ENCODE measurements around the gene PPP1R7. TPM values are rescaled to one million over a fixed set of nuclear protein-coding genes. Genes with fewer than 3 reads are reported as not detected.

The PPP1R7 gene
- total RNA-seq, 1 donor from 2014 or later: 118 TPM

- no peak overlapping the region for H3K4me3 Mint-ChIP-seq
- H3K27me3 Mint-ChIP-seq (ENCODE audit: insufficient read depth): peaks cover 4% of the 10 kb centered on the region
- no peaks in the 10 kb centered on the region for H3K9me3 Mint-ChIP-seq
- no peaks in the 10 kb centered on the region for H3K4me1 Mint-ChIP-seq (ENCODE audit: low read depth)
- H3K27ac Mint-ChIP-seq: no peak overlapping the region
- no peaks in the 10 kb centered on the region for H3K36me3 Mint-ChIP-seq (ENCODE audit: low read depth)
- intact Hi-C loops (cut with micrococcal nuclease): no loop called here
- no peak for DNase-seq (ENCODE audit: low spot score)
Measured at GRCh38 chr2:241209271-241209670, 59.0 kb downstream of the PPP1R7 start.

- Mint-ChIP-seq H3K4me1 (ENCODE audit: low read depth) (no peaks in the 10 kb centered on the region), H3K9me3 (no peaks in the 10 kb centered on the region), H3K36me3 (ENCODE audit: low read depth) (no peaks in the 10 kb centered on the region), H3K4me3 (no peak overlapping the region), H3K27me3 (ENCODE audit: insufficient read depth) (peaks cover 4% of the 10 kb centered on the region), H3K27ac (no peak overlapping the region)
- no peak for DNase-seq (ENCODE audit: low spot score)
- intact Hi-C loops (cut with micrococcal nuclease): no loop called here
Measured at GRCh38 chr2:241211276-241211675, 61.0 kb downstream of the PPP1R7 start.

GRCh38 chr2:241213041-241213440, 62.8 kb downstream of the PPP1R7 start:
- no peaks in the 10 kb centered on the region for H3K4me1 Mint-ChIP-seq (ENCODE audit: low read depth)
- no peaks in the 10 kb centered on the region for H3K9me3 Mint-ChIP-seq
- H3K27me3 Mint-ChIP-seq (ENCODE audit: insufficient read depth): peaks cover 13% of the 10 kb centered on the region
- intact Hi-C loops (cut with micrococcal nuclease): no loop called here
- H3K27ac Mint-ChIP-seq: no peak overlapping the region
- no peaks in the 10 kb centered on the region for H3K36me3 Mint-ChIP-seq (ENCODE audit: low read depth)
- no peak overlapping the region for H3K4me3 Mint-ChIP-seq
- no peak for DNase-seq (ENCODE audit: low spot score)

- H3K4me1 Mint-ChIP-seq (ENCODE audit: low read depth): peaks cover 3% of the 10 kb centered on the region
Measured at GRCh38 chr2:241213567-241213966, 63.3 kb downstream of the PPP1R7 start.

GRCh38 chr2:241214209-241214608, 63.9 kb downstream of the PPP1R7 start:
- intact Hi-C loops (cut with micrococcal nuclease): no loop called here
- Mint-ChIP-seq H3K36me3 (ENCODE audit: low read depth) (no peaks in the 10 kb centered on the region), H3K27me3 (ENCODE audit: insufficient read depth) (peaks cover 19% of the 10 kb centered on the region), H3K9me3 (no peaks in the 10 kb centered on the region), H3K4me3 (no peak overlapping the region), H3K27ac (no peak overlapping the region), H3K4me1 (ENCODE audit: low read depth) (peaks cover 9% of the 10 kb centered on the region)
- no peak for DNase-seq (ENCODE audit: low spot score)

More at GRCh38 chr2:241213567-241213966, 63.3 kb downstream of the PPP1R7 start:
- no peaks in the 10 kb centered on the region for H3K9me3 Mint-ChIP-seq
- DNase-seq (ENCODE audit: low spot score): no peak
- H3K27ac Mint-ChIP-seq: no peak overlapping the region
- H3K27me3 Mint-ChIP-seq (ENCODE audit: insufficient read depth): peaks cover 16% of the 10 kb centered on the region
- no peak overlapping the region for H3K4me3 Mint-ChIP-seq
- no peaks in the 10 kb centered on the region for H3K36me3 Mint-ChIP-seq (ENCODE audit: low read depth)
- intact Hi-C loops (cut with micrococcal nuclease): no loop called here

GRCh38 chr2:241214766-241215165, 64.5 kb downstream of the PPP1R7 start:
- DNase-seq (ENCODE audit: low spot score): no peak
- intact Hi-C loops (cut with micrococcal nuclease): loop anchor here (5.0 kb wide), 2 partner anchors 143 to 362 kb away; partner anchors contain the start of gene FARP2
- H3K4me1 Mint-ChIP-seq (ENCODE audit: low read depth): peaks cover 15% of the 10 kb centered on the region
- H3K4me3 Mint-ChIP-seq: no peak overlapping the region
- H3K27me3 Mint-ChIP-seq (ENCODE audit: insufficient read depth): peaks cover 23% of the 10 kb centered on the region
- no peaks in the 10 kb centered on the region for H3K36me3 Mint-ChIP-seq (ENCODE audit: low read depth)
- no peaks in the 10 kb centered on the region for H3K9me3 Mint-ChIP-seq
- H3K27ac Mint-ChIP-seq: no peak overlapping the region

GRCh38 chr2:241215421-241215820, 65.2 kb downstream of the PPP1R7 start:
- Mint-ChIP-seq H3K4me1 (ENCODE audit: low read depth) (peaks cover 18% of the 10 kb centered on the region), H3K27me3 (ENCODE audit: insufficient read depth) (peaks cover 25% of the 10 kb centered on the region), H3K4me3 (no peak overlapping the region), H3K36me3 (ENCODE audit: low read depth) (no peaks in the 10 kb centered on the region), H3K9me3 (no peaks in the 10 kb centered on the region), H3K27ac (no peak overlapping the region)
- intact Hi-C loops (cut with micrococcal nuclease): loop anchor here (5.0 kb wide), 2 partner anchors 142 to 363 kb away; partner anchors contain the start of gene FARP2
- no peak for DNase-seq (ENCODE audit: low spot score)

GRCh38 chr2:241216211-241216761, 66.0 kb downstream of the PPP1R7 start:
- Mint-ChIP-seq H3K9me3 (no peaks in the 10 kb centered on the region), H3K4me1 (ENCODE audit: low read depth) (peaks cover 18% of the 10 kb centered on the region), H3K36me3 (ENCODE audit: low read depth) (no peaks in the 10 kb centered on the region), H3K4me3 (peak overlapping the region; percentile 63), H3K27me3 (ENCODE audit: insufficient read depth) (peaks cover 25% of the 10 kb centered on the region), H3K27ac (peak overlapping the region; percentile 23)
- no peak for DNase-seq (ENCODE audit: low spot score)
- intact Hi-C loops (cut with micrococcal nuclease): loop anchor here (2.0 to 5.0 kb wide), 4 partner anchors 61 to 364 kb away; partner anchors contain the start of genes FARP2 and MTERF4

GRCh38 chr2:241217320-241218031, 67.2 kb downstream of the PPP1R7 start:
- H3K36me3 Mint-ChIP-seq (ENCODE audit: low read depth): no peaks in the 10 kb centered on the region
- no peaks in the 10 kb centered on the region for H3K9me3 Mint-ChIP-seq
- intact Hi-C loops (cut with micrococcal nuclease): loop anchor here (1.0 to 5.0 kb wide), 5 partner anchors 63 to 365 kb away; partner anchors contain the start of genes FARP2 and MTERF4
- no peak overlapping the region for H3K27ac Mint-ChIP-seq
- H3K27me3 Mint-ChIP-seq (ENCODE audit: insufficient read depth): peaks cover 25% of the 10 kb centered on the region
- H3K4me3 Mint-ChIP-seq: peak overlapping the region; percentile 63
- peaks cover 18% of the 10 kb centered on the region for H3K4me1 Mint-ChIP-seq (ENCODE audit: low read depth)
- DNase-seq (ENCODE audit: low spot score): peak; percentile 20

GRCh38 chr2:241218131-241219029, 68.1 kb downstream of the PPP1R7 start:
- Mint-ChIP-seq H3K4me3 (peak overlapping the region; percentile 86), H3K9me3 (no peaks in the 10 kb centered on the region), H3K27ac (peak overlapping the region; percentile 65), H3K27me3 (ENCODE audit: insufficient read depth) (peaks cover 21% of the 10 kb centered on the region), H3K4me1 (ENCODE audit: low read depth) (peaks cover 18% of the 10 kb centered on the region), H3K36me3 (ENCODE audit: low read depth) (peaks cover 2% of the 10 kb centered on the region)
- intact Hi-C loops (cut with micrococcal nuclease): loop anchor here (1.0 to 5.0 kb wide), 3 partner anchors 139 to 366 kb away; partner anchors contain the start of gene FARP2
- peak; percentile 37 for DNase-seq (ENCODE audit: low spot score)

GRCh38 chr2:241219030-241219382, 68.7 kb downstream of the PPP1R7 start:
- Mint-ChIP-seq H3K4me3 (peak overlapping the region; percentile 86), H3K36me3 (ENCODE audit: low read depth) (peaks cover 2% of the 10 kb centered on the region), H3K9me3 (no peaks in the 10 kb centered on the region), H3K27ac (no peak overlapping the region), H3K4me1 (ENCODE audit: low read depth) (peaks cover 18% of the 10 kb centered on the region), H3K27me3 (ENCODE audit: insufficient read depth) (peaks cover 21% of the 10 kb centered on the region)
- intact Hi-C loops (cut with micrococcal nuclease): loop anchor here (5.0 kb wide), 2 partner anchors 138 to 367 kb away; partner anchors contain the start of gene FARP2
- DNase-seq (ENCODE audit: low spot score): no peak

GRCh38 chr2:241219856-241220356, 69.6 kb downstream of the PPP1R7 start:
- Mint-ChIP-seq H3K9me3 (no peaks in the 10 kb centered on the region), H3K4me1 (ENCODE audit: low read depth) (peaks cover 18% of the 10 kb centered on the region), H3K27ac (peak overlapping the region; percentile 18), H3K4me3 (no peak overlapping the region), H3K36me3 (ENCODE audit: low read depth) (peaks cover 2% of the 10 kb centered on the region), H3K27me3 (ENCODE audit: insufficient read depth) (peaks cover 21% of the 10 kb centered on the region)
- intact Hi-C loops (cut with micrococcal nuclease): loop anchor here (5.0 kb wide), 2 partner anchors 137 to 368 kb away; partner anchors contain the start of gene FARP2
- no peak for DNase-seq (ENCODE audit: low spot score)

Data from activated T-helper 1 cell treated with anti-CD3 and anti-CD28 coated beads, Interleukin-12 subunit alpha, Interleukin-12 subunit beta, Interleukin-2, Interleukin-4 antibody, amounts not matched to agents 30 ng/mL and 10 ng/mL and 1 ng/mL, durations not matched to agents 14 hours and 24 hours and 36 hours (primary cell).